Cardiac fibroblast (primary cell): Measurements from ENCODE around the gene MPP3.

ENCODE experiments used
- DNase-seq, 2 donors: peaks; one replicate each; pipeline versions ENCODE4 v3.0.0 to v3.0.0-alpha.2; 2010; ENCODE audit warnings: low read depth in 2 of 2
- H3K4me3 ChIP-seq, 2 donors: replicated peaks in 1 of 2; 1 replicate in 1 of 2; 2 replicates in 1 of 2; pipeline ENCODE4 v1.5.1; 2011; ENCODE audit warnings: low read depth in 2 of 2, low read length in 2 of 2, mild to moderate bottlenecking in 2 of 2, moderate library complexity in 1 of 2
- CTCF ChIP-seq: IDR thresholded peaks from one replicate; pipeline ENCODE4 v1.5.1; 2011; ENCODE audit warnings: low read depth, mild to moderate bottlenecking, low read length, inconsistent platforms

MPP3 gene

GRCh38 chr17:43860927-43861622 is 28.1 kb upstream of the MPP3 start:
- no peak overlapping the region for H3K4me3 ChIP-seq
- no peak for DNase-seq
- TF ChIP-seq CTCF, result no peak

GRCh38 chr17:43860077-43860725 is 27.3 kb upstream of the MPP3 start:
- TF ChIP-seq CTCF, result no peak
- no peak overlapping the region for H3K4me3 ChIP-seq
- peak in 1 of 2 donors; percentile 38 for DNase-seq

GRCh38 chr17:43857957-43858600 is 25.1 kb upstream of the MPP3 start:
- DNase-seq, result no peak
- no peak for TF ChIP-seq CTCF
- no peak overlapping the region for H3K4me3 ChIP-seq

- no peak for TF ChIP-seq CTCF
- DNase-seq, result no peak
- H3K4me3 ChIP-seq, result no peak overlapping the region
Measured at GRCh38 chr17:43857141-43857540, 24.2 kb upstream of the MPP3 start.

- TF ChIP-seq CTCF, result no peak
- no peak overlapping the region for H3K4me3 ChIP-seq
- no peak for DNase-seq
Measured at GRCh38 chr17:43856141-43856540, 23.2 kb upstream of the MPP3 start.

GRCh38 chr17:43855061-43855460 is 22.1 kb upstream of the MPP3 start:
- no peak for DNase-seq
- TF ChIP-seq CTCF, result no peak
- H3K4me3 ChIP-seq, result no peak overlapping the region
